Measurements from ENCODE around the gene SDF4. TPM values are rescaled to one million over a fixed set of nuclear protein-coding genes. Genes with fewer than 3 reads are reported as not detected.

The SDF4 gene
- total RNA-seq, 1 experiment from 2014 or later: 25.6 TPM

- peaks cover 4% of the 10 kb centered on the region for H3K4me1 ChIP-seq (ENCODE audit: low read length)
- no peak overlapping the region for H3K27ac ChIP-seq (ENCODE audit: low read length)
- no peak for DNase-seq
- H4K20me1 ChIP-seq (ENCODE audit: insufficient read depth, low read depth, low read length): peaks cover 23% of the 10 kb centered on the region; the same call in 1 of the 2 replicates
- no peak overlapping the region for H3K4me2 ChIP-seq (ENCODE audit: low read depth, low read length, poor library complexity, severe bottlenecking)
- H3K9ac ChIP-seq (ENCODE audit: low read length): no peak overlapping the region
- H3K36me3 ChIP-seq (ENCODE audit: insufficient read depth, low read length): peaks cover 6% of the 10 kb centered on the region; the same call in 1 of the 2 replicates
- no peak overlapping the region for H2AFZ ChIP-seq (ENCODE audit: low read length)
- H3K79me2 ChIP-seq (ENCODE audit: low read length): peaks cover 32% of the 10 kb centered on the region
- H3K9me2 ChIP-seq (replicated peaks; ENCODE audit: insufficient read depth, low read length): no peaks in the 10 kb centered on the region
- H3K27me3 ChIP-seq (ENCODE audit: low read length): no peaks in the 10 kb centered on the region
- no peaks in the 10 kb centered on the region for H3K9me3 ChIP-seq (ENCODE audit: low read length)
- H3K4me3 ChIP-seq (ENCODE audit: low read length): no peak overlapping the region
Observed at GRCh38 chr1:1225238-1225845, 6.5 kb downstream of the SDF4 start.

GRCh38 chr1:1223891-1224290 is 7.9 kb downstream of the SDF4 start:
- H3K9ac ChIP-seq (ENCODE audit: low read length): no peak overlapping the region
- no peaks in the 10 kb centered on the region for H3K27me3 ChIP-seq (ENCODE audit: low read length)
- no peaks in the 10 kb centered on the region for H3K9me2 ChIP-seq (replicated peaks; ENCODE audit: insufficient read depth, low read length)
- H3K27ac ChIP-seq (ENCODE audit: low read length): no peak overlapping the region
- H3K4me2 ChIP-seq (ENCODE audit: low read depth, low read length, poor library complexity, severe bottlenecking): no peak overlapping the region
- no peak overlapping the region for H3K4me3 ChIP-seq (ENCODE audit: low read length)
- H4K20me1 ChIP-seq (ENCODE audit: insufficient read depth, low read depth, low read length): peaks cover 15% of the 10 kb centered on the region; the same call in 1 of the 2 replicates
- H3K79me2 ChIP-seq (ENCODE audit: low read length): peaks cover 18% of the 10 kb centered on the region
- H3K4me1 ChIP-seq (ENCODE audit: low read length): no peaks in the 10 kb centered on the region
- no peak for DNase-seq
- 0 out of 2 replicates have a peak, but pooled peaks cover 3% of the 10 kb centered on the region for H3K36me3 ChIP-seq (ENCODE audit: insufficient read depth, low read length)
- no peak overlapping the region for H2AFZ ChIP-seq (ENCODE audit: low read length)
- no peaks in the 10 kb centered on the region for H3K9me3 ChIP-seq (ENCODE audit: low read length)

GRCh38 chr1:1223321-1223720 is 8.5 kb downstream of the SDF4 start:
- H3K27ac ChIP-seq (ENCODE audit: low read length): no peak overlapping the region
- no peak overlapping the region for H3K4me2 ChIP-seq (ENCODE audit: low read depth, low read length, poor library complexity, severe bottlenecking)
- H3K79me2 ChIP-seq (ENCODE audit: low read length): peaks cover 12% of the 10 kb centered on the region
- H3K27me3 ChIP-seq (ENCODE audit: low read length): no peaks in the 10 kb centered on the region
- DNase-seq: no peak
- H2AFZ ChIP-seq (ENCODE audit: low read length): no peak overlapping the region
- H3K9ac ChIP-seq (ENCODE audit: low read length): no peak overlapping the region
- 0 out of 2 replicates have a peak, but pooled peaks cover 10% of the 10 kb centered on the region for H4K20me1 ChIP-seq (ENCODE audit: insufficient read depth, low read depth, low read length)
- H3K4me1 ChIP-seq (ENCODE audit: low read length): no peaks in the 10 kb centered on the region
- no peak overlapping the region for H3K4me3 ChIP-seq (ENCODE audit: low read length)
- 0 out of 2 replicates have a peak, but pooled peaks cover under 1% of the 10 kb centered on the region for H3K36me3 ChIP-seq (ENCODE audit: insufficient read depth, low read length)
- no peaks in the 10 kb centered on the region for H3K9me2 ChIP-seq (replicated peaks; ENCODE audit: insufficient read depth, low read length)
- H3K9me3 ChIP-seq (ENCODE audit: low read length): no peaks in the 10 kb centered on the region

DNA sequence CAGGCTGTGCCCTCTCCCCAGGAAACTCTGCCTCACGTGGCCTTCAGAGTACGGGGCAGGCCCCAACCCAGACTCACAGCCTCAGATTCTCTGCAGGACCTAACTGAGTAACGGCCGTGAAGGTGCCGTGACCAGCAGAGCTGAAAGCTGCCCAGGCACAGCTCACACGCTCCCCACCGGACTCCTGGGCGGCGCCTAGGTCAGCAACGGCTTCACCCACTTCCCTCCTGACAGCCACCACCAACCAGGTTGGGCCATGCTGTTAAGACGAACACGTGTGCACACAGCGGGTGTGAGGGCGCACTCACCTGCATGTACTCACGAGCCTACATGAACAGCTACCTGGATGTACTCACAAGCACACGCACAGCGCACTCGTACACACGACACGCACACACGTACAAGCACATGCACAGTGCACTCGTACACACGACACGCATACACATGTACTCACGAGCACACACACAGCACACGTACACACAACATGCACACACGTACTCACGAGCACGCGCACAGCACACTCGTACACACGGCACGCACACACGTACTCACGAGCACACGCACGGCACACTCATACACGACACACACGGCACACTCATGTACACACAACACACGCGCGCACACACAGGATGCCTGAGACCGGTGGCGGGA is 9.1 kb downstream of the SDF4 start:
- no peak overlapping the region for H3K4me3 ChIP-seq (ENCODE audit: low read length)
- H3K4me2 ChIP-seq (ENCODE audit: low read depth, low read length, poor library complexity, severe bottlenecking): no peak overlapping the region
- H2AFZ ChIP-seq (ENCODE audit: low read length): no peak overlapping the region
- H3K9ac ChIP-seq (ENCODE audit: low read length): no peak overlapping the region
- H3K27me3 ChIP-seq (ENCODE audit: low read length): no peaks in the 10 kb centered on the region
- H3K27ac ChIP-seq (ENCODE audit: low read length): no peak overlapping the region
- DNase-seq: no peak
- 0 out of 2 replicates have a peak, but pooled peaks cover 10% of the 10 kb centered on the region for H4K20me1 ChIP-seq (ENCODE audit: insufficient read depth, low read depth, low read length)
- H3K79me2 ChIP-seq (ENCODE audit: low read length): peaks cover 8% of the 10 kb centered on the region; the same call in 1 of the 2 replicates
- H3K9me3 ChIP-seq (ENCODE audit: low read length): no peaks in the 10 kb centered on the region
- no peaks in the 10 kb centered on the region for H3K9me2 ChIP-seq (replicated peaks; ENCODE audit: insufficient read depth, low read length)
- H3K4me1 ChIP-seq (ENCODE audit: low read length): no peaks in the 10 kb centered on the region
- no peaks in the 10 kb centered on the region for H3K36me3 ChIP-seq (ENCODE audit: insufficient read depth, low read length)

GRCh38 chr1:1221887-1222574 is 9.8 kb downstream of the SDF4 start:
- no peaks in the 10 kb centered on the region for H3K4me1 ChIP-seq (ENCODE audit: low read length)
- no peak overlapping the region for H3K27ac ChIP-seq (ENCODE audit: low read length)
- H4K20me1 ChIP-seq (ENCODE audit: insufficient read depth, low read depth, low read length): 0 out of 2 replicates have a peak, but pooled peaks cover 10% of the 10 kb centered on the region
- DNase-seq: no peak
- H3K9ac ChIP-seq (ENCODE audit: low read length): no peak overlapping the region
- H3K27me3 ChIP-seq (ENCODE audit: low read length): no peaks in the 10 kb centered on the region
- no peaks in the 10 kb centered on the region for H3K36me3 ChIP-seq (ENCODE audit: insufficient read depth, low read length)
- no peaks in the 10 kb centered on the region for H3K9me3 ChIP-seq (ENCODE audit: low read length)
- H3K4me2 ChIP-seq (ENCODE audit: low read depth, low read length, poor library complexity, severe bottlenecking): no peak overlapping the region
- peaks cover 5% of the 10 kb centered on the region; the same call in 1 of the 2 replicates for H3K79me2 ChIP-seq (ENCODE audit: low read length)
- no peaks in the 10 kb centered on the region for H3K9me2 ChIP-seq (replicated peaks; ENCODE audit: insufficient read depth, low read length)
- H2AFZ ChIP-seq (ENCODE audit: low read length): no peak overlapping the region
- no peak overlapping the region for H3K4me3 ChIP-seq (ENCODE audit: low read length)

DNA sequence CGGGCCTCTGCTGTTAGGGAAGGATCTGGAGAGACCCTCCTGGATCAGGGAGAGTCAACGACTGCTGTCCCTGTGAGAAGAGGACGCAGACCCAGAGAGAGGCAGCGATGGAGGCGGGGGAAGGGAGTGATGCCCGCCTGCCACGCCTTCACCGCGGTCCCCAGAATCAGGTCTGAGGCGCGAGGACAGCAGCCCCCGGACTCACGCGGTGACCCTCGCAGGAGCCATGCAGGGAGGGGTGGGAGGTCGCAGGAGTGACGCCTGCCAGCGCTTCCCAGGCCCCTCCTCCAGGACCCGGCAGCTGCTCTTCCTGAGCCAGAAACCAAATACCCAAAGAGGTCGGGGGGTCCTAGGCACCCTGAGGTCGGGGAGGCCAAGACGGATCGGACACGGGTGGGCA is 11.6 kb downstream of the SDF4 start:
- H3K27ac ChIP-seq (ENCODE audit: low read length): no peak overlapping the region

DNA sequence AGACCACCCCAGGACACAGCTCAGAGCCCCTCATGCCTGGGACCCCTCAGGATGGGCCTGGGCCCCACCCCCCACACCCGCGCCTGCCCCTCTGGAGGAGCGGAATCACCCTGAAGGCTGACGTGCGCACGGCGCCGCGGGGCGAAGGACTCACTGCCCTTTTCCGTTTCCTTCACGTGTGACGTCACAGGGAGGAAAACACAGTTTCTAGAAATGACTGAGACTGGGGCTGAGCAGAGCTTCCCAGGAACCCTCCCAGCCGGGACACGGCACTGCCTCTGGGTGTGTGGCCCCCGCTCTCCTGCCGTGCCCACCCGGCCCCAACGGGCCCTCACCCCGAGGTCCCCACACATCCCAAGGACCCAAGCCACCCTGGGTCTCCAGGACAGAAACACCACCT is 12.5 kb downstream of the SDF4 start:
- Histone ChIP-seq H3K27me3 (ENCODE audit: low read length) (no peaks in the 10 kb centered on the region), H3K27ac (ENCODE audit: low read length) (no peak overlapping the region), H3K9me3 (ENCODE audit: low read length) (no peaks in the 10 kb centered on the region), H4K20me1 (ENCODE audit: insufficient read depth, low read depth, low read length) (peaks cover 23% of the 10 kb centered on the region; the same call in 1 of the 2 replicates), H3K4me2 (ENCODE audit: low read depth, low read length, poor library complexity, severe bottlenecking) (no peak overlapping the region), H3K4me1 (ENCODE audit: low read length) (no peaks in the 10 kb centered on the region), H3K4me3 (ENCODE audit: low read length) (no peak overlapping the region), H3K79me2 (ENCODE audit: low read length) (no peaks in the 10 kb centered on the region), H3K9me2 (replicated peaks; ENCODE audit: insufficient read depth, low read length) (no peaks in the 10 kb centered on the region), H3K9ac (ENCODE audit: low read length) (no peak overlapping the region), H3K36me3 (ENCODE audit: insufficient read depth, low read length) (no peaks in the 10 kb centered on the region), H2AFZ (ENCODE audit: low read length) (no peak overlapping the region)
- no peak for DNase-seq

More for the DNA sequence above, 11.6 kb downstream of the SDF4 start:
- no peak for DNase-seq
- H4K20me1 ChIP-seq (ENCODE audit: insufficient read depth, low read depth, low read length): peaks cover 20% of the 10 kb centered on the region; the same call in 1 of the 2 replicates
- no peaks in the 10 kb centered on the region for H3K79me2 ChIP-seq (ENCODE audit: low read length)
- H3K9me3 ChIP-seq (ENCODE audit: low read length): no peaks in the 10 kb centered on the region
- H3K4me2 ChIP-seq (ENCODE audit: low read depth, low read length, poor library complexity, severe bottlenecking): no peak overlapping the region
- H3K4me1 ChIP-seq (ENCODE audit: low read length): no peaks in the 10 kb centered on the region
- no peak overlapping the region for H3K9ac ChIP-seq (ENCODE audit: low read length)
- no peak overlapping the region for H3K4me3 ChIP-seq (ENCODE audit: low read length)
- H3K27me3 ChIP-seq (ENCODE audit: low read length): no peaks in the 10 kb centered on the region
- H3K9me2 ChIP-seq (replicated peaks; ENCODE audit: insufficient read depth, low read length): no peaks in the 10 kb centered on the region
- no peaks in the 10 kb centered on the region for H3K36me3 ChIP-seq (ENCODE audit: insufficient read depth, low read length)
- no peak overlapping the region for H2AFZ ChIP-seq (ENCODE audit: low read length)
